H1 (cell line): ENCODE measurements around the gene STX4. TPM values are rescaled to one million over a fixed set of nuclear protein-coding genes. Genes with fewer than 3 reads are reported as not detected.

ENCODE experiments used
- CTCF ChIA-PET: fragments of 300-600 bp; sonication (Branson Sonifier 250); formaldehyde crosslinking; loops from one replicate; lab custom pipeline; 2021; ENCODE audit not compliant: partially characterized antibody; lab: Charles Lee
- POLR2A ChIA-PET: fragments of 300-600 bp; sonication (Branson Sonifier 250); formaldehyde crosslinking; loops from one replicate; lab custom pipeline; 2021; ENCODE audit warnings: inconsistent platforms; ENCODE audit not compliant: partially characterized antibody; lab: Charles Lee
- DNase-seq, 2 experiments: peaks; one replicate each; pipeline versions ENCODE4 v3.0.0 to v3.0.0-alpha.2; 2010 to 2022; ENCODE audit warnings: low spot score in 2 of 2, low read depth in 1 of 2, mixed read lengths in 1 of 2
- FAIRE-seq: peaks from 2 replicates; lab custom pipeline; 2011; peaks lifted over from hg19 to GRCh38; lab: Jason Lieb, UNC
- H2AFZ ChIP-seq: 2 replicates; pipeline ENCODE4 v1.8.1; 2012; ENCODE audit warnings: low read length, inconsistent platforms
- H2AK5ac ChIP-seq: 2 replicates; pipeline ENCODE4 v1.6.1; 2013; ENCODE audit warnings: low read depth, low read length
- H2BK120ac ChIP-seq: replicated peaks from 2 replicates; pipeline ENCODE3; 2013; ENCODE audit warnings: low read depth, low read length, inconsistent platforms
- H2BK12ac ChIP-seq: 2 replicates; pipeline ENCODE4 v1.6.1; 2013; ENCODE audit warnings: low read depth, low read length
- H2BK15ac ChIP-seq: 2 replicates; pipeline ENCODE4 v1.6.1; 2013; ENCODE audit warnings: low read length
- H2BK20ac ChIP-seq: 2 replicates; pipeline ENCODE4 v1.6.1; 2013; ENCODE audit warnings: low read length
- H2BK5ac ChIP-seq: 2 replicates; pipeline ENCODE4 v1.6.1; 2013; ENCODE audit warnings: low read depth, low read length
- H3K14ac ChIP-seq: 2 replicates; pipeline ENCODE4 v1.6.1; 2013; ENCODE audit warnings: inconsistent platforms; ENCODE audit not compliant: insufficient read length
- H3K18ac ChIP-seq: 2 replicates; pipeline ENCODE4 v1.6.1; 2013; ENCODE audit warnings: low read length; ENCODE audit errors: extremely low read depth
- H3K23ac ChIP-seq: 2 replicates; pipeline ENCODE4 v1.6.1; 2013; ENCODE audit warnings: inconsistent platforms; ENCODE audit not compliant: insufficient read length
- H3K23me2 ChIP-seq: 2 replicates; pipeline ENCODE4 v1.6.1; 2013; ENCODE audit warnings: low read depth, low read length
- H3K27ac ChIP-seq: 2 replicates; pipeline ENCODE4 v1.6.1; 2011; ENCODE audit warnings: low read depth, low read length, inconsistent platforms
- H3K27me3 ChIP-seq, 4 experiments: replicated peaks in 1 of 4; 1 replicate in 1 of 4; 2 replicates in 3 of 4; pipeline versions ENCODE4 v1.6.1 to v1.8.1; 2011 to 2013; ENCODE audit warnings: low read length in 3 of 4, mild to moderate bottlenecking in 3 of 4, inconsistent platforms in 2 of 4, mixed read lengths in 2 of 4, moderate library complexity in 1 of 4; ENCODE audit not compliant: control insufficient read depth in 3 of 4, insufficient read depth in 3 of 4; ENCODE audit errors: extremely low read depth in 1 of 4
- H3K36me3 ChIP-seq, 4 experiments: 2 replicates each; pipeline versions ENCODE4 v1.6.1 to v1.8.1; 2011 to 2013; ENCODE audit warnings: mild to moderate bottlenecking in 4 of 4, low read length in 3 of 4, moderate library complexity in 2 of 4, control low read depth in 1 of 4, inconsistent platforms in 1 of 4; ENCODE audit not compliant: insufficient read depth in 4 of 4, control insufficient read depth in 2 of 4
- H3K4ac ChIP-seq: replicated peaks from 2 replicates; pipeline ENCODE3; 2013; ENCODE audit warnings: low read length, low read depth, mixed read lengths, inconsistent platforms; ENCODE audit not compliant: insufficient read length
- H3K4me1 ChIP-seq, 4 experiments: replicated peaks in 1 of 4; 1 replicate in 1 of 4; 2 replicates in 3 of 4; pipeline versions ENCODE4 v1.6.1 to v1.8.1; 2011 to 2013; ENCODE audit warnings: low read length in 3 of 4, inconsistent platforms in 2 of 4, mixed read lengths in 1 of 4; ENCODE audit not compliant: insufficient read depth in 4 of 4, control insufficient read depth in 3 of 4
- H3K4me2 ChIP-seq, 2 experiments: 2 replicates each; pipeline versions ENCODE4 v1.6.1 to v1.8.1; 2011 to 2013; ENCODE audit warnings: low read depth in 2 of 2, low read length in 2 of 2, control low read depth in 1 of 2, inconsistent platforms in 1 of 2, mild to moderate bottlenecking in 1 of 2; ENCODE audit not compliant: insufficient read depth in 1 of 2
- H3K4me3 ChIP-seq, 4 experiments: fragments of 200-600, 300-600 bp in 1 of 4; sonication (generic), shearing (Covaris generic), sonication (Bioruptor Twin) in 1 of 4; 2 replicates each; pipeline versions ENCODE4 v1.5.1 to v1.8.1; 2011 to 2016; ENCODE audit warnings: low read length in 4 of 4, low read depth in 3 of 4, control low read depth in 2 of 4, inconsistent platforms in 2 of 4, mild to moderate bottlenecking in 2 of 4, mixed read lengths in 1 of 4, moderate library complexity in 1 of 4; ENCODE audit not compliant: insufficient read depth in 2 of 4; ENCODE audit errors: extremely low read depth in 1 of 4
- H3K56ac ChIP-seq: replicated peaks from 2 replicates; pipeline ENCODE3; 2013; ENCODE audit warnings: low read depth, mild to moderate bottlenecking, mixed read lengths, low read length, inconsistent platforms; ENCODE audit not compliant: insufficient read length
- H3K79me1 ChIP-seq: 2 replicates; pipeline ENCODE4 v1.6.1; 2013; ENCODE audit warnings: low read depth, low read length, control low read depth
- H3K79me2 ChIP-seq, 2 experiments: 2 replicates each; pipeline versions ENCODE4 v1.6.1 to v1.8.1; 2012 to 2013; ENCODE audit warnings: low read length in 2 of 2, mild to moderate bottlenecking in 2 of 2, inconsistent platforms in 1 of 2; ENCODE audit not compliant: insufficient read depth in 2 of 2, control insufficient read depth in 1 of 2
- H3K9ac ChIP-seq, 4 experiments: replicated peaks in 1 of 4; 1 replicate in 1 of 4; 2 replicates in 3 of 4; pipeline versions ENCODE4 v1.6.1 to v1.8.1; 2011 to 2013; ENCODE audit warnings: low read depth in 3 of 4, low read length in 3 of 4, control low read depth in 2 of 4, mild to moderate bottlenecking in 2 of 4, moderate library complexity in 2 of 4, inconsistent platforms in 1 of 4; ENCODE audit errors: extremely low read depth in 1 of 4
- H3K9me3 ChIP-seq, 2 experiments: 2 replicates each; pipeline versions ENCODE4 v1.6.1 to v1.8.1; 2012 to 2013; ENCODE audit warnings: mild to moderate bottlenecking in 2 of 2, moderate library complexity in 2 of 2, control low read depth in 1 of 2, inconsistent platforms in 1 of 2, low read depth in 1 of 2, low read length in 1 of 2, mixed read lengths in 1 of 2; ENCODE audit not compliant: insufficient read depth in 2 of 2
- H4K20me1 ChIP-seq, 2 experiments: replicated peaks in 1 of 2; 2 replicates each; pipeline versions ENCODE3 to v1.8.1; 2011 to 2013; ENCODE audit warnings: inconsistent platforms in 2 of 2, low read length in 2 of 2, mild to moderate bottlenecking in 1 of 2; ENCODE audit not compliant: insufficient read depth in 2 of 2, control insufficient read depth in 1 of 2
- H4K5ac ChIP-seq: 2 replicates; pipeline ENCODE4 v1.6.1; 2013; ENCODE audit warnings: low read length, low read depth, mixed read lengths, inconsistent platforms; ENCODE audit not compliant: insufficient read length
- H4K8ac ChIP-seq: 2 replicates; pipeline ENCODE4 v1.8.0; 2013; ENCODE audit warnings: mild to moderate bottlenecking, moderate library complexity, low read length, inconsistent platforms; ENCODE audit not compliant: insufficient read depth; ENCODE audit errors: extremely low read depth
- H4K91ac ChIP-seq: replicated peaks from 2 replicates; pipeline ENCODE3; 2013; ENCODE audit warnings: low read length, mixed read lengths, inconsistent platforms; ENCODE audit not compliant: insufficient read length
- BACH1 ChIP-seq: IDR thresholded peaks from 2 replicates; pipeline ENCODE4 v1.6.1; 2012; ENCODE audit warnings: low read length, improper control_type of control experiment
- BRCA1 ChIP-seq: IDR thresholded peaks from 2 replicates; pipeline ENCODE4 v1.6.1; 2012; ENCODE audit warnings: low read depth, low read length, improper control_type of control experiment
- CEBPB ChIP-seq: IDR thresholded peaks from 2 replicates; pipeline ENCODE4 v1.6.1; 2012; ENCODE audit warnings: low read depth, low read length
- CHD2 ChIP-seq: IDR thresholded peaks from 2 replicates; pipeline ENCODE4 v1.6.1; 2012; ENCODE audit warnings: low read length, improper control_type of control experiment
- GABPA ChIP-seq: IDR thresholded peaks from 2 replicates; pipeline ENCODE4 v1.6.1; 2011; ENCODE audit warnings: mild to moderate bottlenecking, low read length, moderate library complexity, borderline replicate concordance; ENCODE audit not compliant: insufficient read depth
- KDM5A ChIP-seq: fragments of 200-600 bp; IDR thresholded peaks from 2 replicates; pipeline ENCODE4 v1.7.1; 2012; ENCODE audit warnings: mild to moderate bottlenecking, low read length, inconsistent platforms, mixed read lengths
- NANOG ChIP-seq: IDR thresholded peaks from 2 replicates; pipeline ENCODE4 v1.6.1; 2011; ENCODE audit warnings: low read length, low read depth, mild to moderate bottlenecking, inconsistent platforms; ENCODE audit not compliant: insufficient read depth, poor library complexity, severe bottlenecking
- NRF1 ChIP-seq: IDR thresholded peaks from 2 replicates; pipeline ENCODE4 v1.6.1; 2011; ENCODE audit warnings: mild to moderate bottlenecking, low read depth, low read length, improper control_type of control experiment
- POLR2AphosphoS5 ChIP-seq: IDR thresholded peaks from 2 replicates; pipeline ENCODE4 v1.6.1; 2011; ENCODE audit warnings: low read depth, low read length
- SAP30 ChIP-seq: fragments of 300-600 bp; sonication (generic); IDR thresholded peaks from 2 replicates; pipeline ENCODE4 v1.7.1; 2012; ENCODE audit warnings: low read length, moderate library complexity, mild to moderate bottlenecking, inconsistent platforms; ENCODE audit not compliant: insufficient read depth, insufficient replicate concordance
- TBP ChIP-seq: IDR thresholded peaks from 2 replicates; pipeline ENCODE4 v1.6.1; 2011; ENCODE audit warnings: low read depth, low read length, improper control_type of control experiment
- USF2 ChIP-seq: IDR thresholded peaks from 2 replicates; pipeline ENCODE4 v1.6.1; 2011; ENCODE audit warnings: low read length, improper control_type of control experiment
- WGBS, 2 experiments: shearing (Covaris generic) in 1 of 2; methylation state at CpG; one replicate each; pipeline versions ENCODE4 v1.1.6 to v1.1.7; 2013 to 2015; ENCODE audit warnings: low lambda C conversion rate in 2 of 2, mixed read lengths in 2 of 2, inconsistent platforms in 1 of 2, low coverage in 1 of 2, missing lambda C conversion rate in 1 of 2; ENCODE audit not compliant: insufficient replicate concordance in 2 of 2, insufficient coverage in 1 of 2, insufficient read length in 1 of 2; ENCODE audit errors: extremely low coverage in 1 of 2, missing lambda C conversion rate in 1 of 2; 5-methylcytosine and 5-hydroxymethylcytosine counted together
- polyA plus RNA-seq, 7 experiments: library from polyadenylated mRNA; depleted of rRNA in 3 of 7; stranded (reverse) in 5 of 7; unstranded in 2 of 7; fragments of >200 nt in 5 of 7; fragments of 200-250 nt in 2 of 7; gene quantifications; 1 replicate in 5 of 7; 2 replicates in 1 of 7; 4 replicates in 1 of 7; pipeline versions ENCODE4 v1.2.1 to v1.2.3, GENCODE V29; 2011 to 2013; ENCODE audit warnings: missing spikeins in 2 of 7, mixed read lengths in 2 of 7
- total RNA-seq: library from RNA; stranded (reverse); fragmentation: NEBNext Ultra II Directional; extraction: Animal tissue kit (Norgen Biotek cat#: 25700); gene quantifications from 2 replicates; pipeline ENCODE4 v1.2.1, GENCODE V29; 2021

The STX4 gene
- total and polyA plus RNA-seq, 2 of the 8 experiments (the other 6 are each of a cell fraction or from before 2014, with no cell fraction given): 25.8 to 32.3 TPM

- Histone ChIP-seq H4K91ac (no peak overlapping the region), H3K9ac (no peak overlapping the region), H3K79me2 (no peaks in the 10 kb centered on the region), H3K4me1 (peaks cover 0 to 3% (median 0%) of the 10 kb centered on the region in 4 experiments; a peak in 3 of 7 replicates), H3K9me3 (no peaks in the 10 kb centered on the region), H3K27me3 (no peaks in the 10 kb centered on the region), H2BK15ac (no peak overlapping the region), H2AK5ac (no peak overlapping the region), H3K4me2 (no peak overlapping the region; a peak in 1 of 4 replicates), H4K20me1 (no peaks in the 10 kb centered on the region), H3K56ac (no peak overlapping the region), H3K14ac (no peak overlapping the region), H3K4me3 (no peak overlapping the region), H3K23me2 (peaks cover 2% of the 10 kb centered on the region; the same call in 1 of the 2 replicates), H3K23ac (no peak overlapping the region), H3K36me3 (peaks cover 0 to 7% (median 0%) of the 10 kb centered on the region in 4 experiments; a peak in 1 of 8 replicates), H3K18ac (no peak overlapping the region), H4K5ac (no peak overlapping the region), H3K27ac (no peak overlapping the region), H3K4ac (no peak overlapping the region), H2BK120ac (no peak overlapping the region), H2AFZ (no peak overlapping the region), H2BK12ac (no peak overlapping the region), H3K79me1 (no peaks in the 10 kb centered on the region; the same call in 1 of the 2 replicates), H2BK20ac (no peak overlapping the region), H4K8ac (no peak overlapping the region), H2BK5ac (no peak overlapping the region)
- CTCF ChIA-PET: interaction anchor here (0.9 to 2.3 kb wide), 8 partner anchors 12 to 830 kb away, joined by 3 to 7 read pairs (median 4); partner anchors contain the start of gene ZNF267
- POLR2A ChIA-PET: interaction anchor here (0.7 to 3.2 kb wide), 7 partner anchors 17 to 77 kb away, joined by 3 to 15 read pairs (median 3); partner anchors contain the start of genes VKORC1, ZNF646 and ZNF668
- TF ChIP-seq CEBPB (no peak), USF2 (no peak), GABPA (no peak), BRCA1 (no peak), TBP (no peak), CHD2 (no peak), SAP30 (no peak), KDM5A (no peak), POLR2AphosphoS5 (no peak), BACH1 (no peak), NRF1 (no peak), NANOG (no peak)
- WGBS, 2 experiments: 90% methylated on average over 1 of the region's 1 CpG; no CpG with 5 or more reads in 1 of the 2 experiments
- DNase-seq (no peak), FAIRE-seq (no peak)
Measured at GRCh38 chr16:31043352-31043751, 10.0 kb downstream of the STX4 start.
